Lung (tissue), 12 donors: ENCODE measurements around the gene SLC25A48. TPM values are rescaled to one million over a fixed set of nuclear protein-coding genes. Genes with fewer than 3 reads are reported as not detected.

Experiments
- ATAC-seq: fragments of 200-7000 bp; cut with Tn5 transposase; one replicate; pipeline ENCODE4 v1.9.1; 2020; ENCODE audit warnings: moderate number of reproducible peaks; ENCODE audit not compliant: insufficient read depth, low FRiP score
- DNase-seq, 3 donors: peaks; one replicate each; pipeline ENCODE4 v3.0.0-alpha.2; 2013 to 2017
- H3K27ac ChIP-seq, 2 donors: one replicate each; pipeline ENCODE4 v1.5.1; 2013; ENCODE audit warnings: mild to moderate bottlenecking in 2 of 2, moderate library complexity in 2 of 2, control low read depth in 1 of 2, inconsistent platforms in 1 of 2, low read depth in 1 of 2, low read length in 1 of 2
- H3K27me3 ChIP-seq, 3 donors: one replicate each; pipeline ENCODE4 v1.5.1; 2013; ENCODE audit warnings: low read length in 2 of 3; ENCODE audit not compliant: control insufficient read depth in 3 of 3, insufficient read depth in 3 of 3
- H3K36me3 ChIP-seq, 4 donors: one replicate each; pipeline ENCODE4 v1.5.1; 2013; ENCODE audit warnings: low read length in 4 of 4, mild to moderate bottlenecking in 1 of 4, moderate library complexity in 1 of 4; ENCODE audit not compliant: control insufficient read depth in 4 of 4, insufficient read depth in 4 of 4
- H3K4me1 ChIP-seq, 5 donors: one replicate each; pipeline ENCODE4 v1.5.1; 2013; ENCODE audit warnings: low read length in 5 of 5, mild to moderate bottlenecking in 2 of 5, moderate library complexity in 1 of 5; ENCODE audit not compliant: control insufficient read depth in 5 of 5, insufficient read depth in 5 of 5
- H3K4me3 ChIP-seq: one replicate; pipeline ENCODE4 v1.5.1; 2013; ENCODE audit warnings: mild to moderate bottlenecking, control low read depth, moderate library complexity
- H3K9ac ChIP-seq, 2 donors: one replicate each; pipeline ENCODE4 v1.5.1; 2013; ENCODE audit warnings: low read length in 2 of 2, control low read depth in 1 of 2; ENCODE audit not compliant: insufficient read depth in 1 of 2
- H3K9me3 ChIP-seq, 4 donors: one replicate each; pipeline ENCODE4 v1.5.1; 2013; ENCODE audit warnings: low read length in 3 of 4, mild to moderate bottlenecking in 1 of 4, moderate library complexity in 1 of 4; ENCODE audit not compliant: control insufficient read depth in 4 of 4, insufficient read depth in 3 of 4
- CTCF ChIP-seq: IDR thresholded peaks from 2 replicates; pipeline ENCODE4 v1.5.1; 2012; ENCODE audit warnings: mild to moderate bottlenecking; ENCODE audit errors: control extremely low read depth, extremely low read depth
- WGBS, 2 donors: extraction: QIAGEN DNeasy Blood & Tissue Kit; methylation state at CpG; one replicate each; pipeline ENCODE4 v1.1.7; 2013; 5-methylcytosine and 5-hydroxymethylcytosine counted together
- polyA plus RNA-seq, 2 donors: library from polyadenylated mRNA; stranded (reverse); fragments of 200-250 nt; gene quantifications; one replicate each; pipeline ENCODE4 v1.2.1, GENCODE V29; 2013
- total RNA-seq, 2 donors: library from RNA; depleted of rRNA in 1 of 2; stranded (reverse); fragments of >200 nt in 1 of 2; gene quantifications; one replicate each; pipeline ENCODE4 v1.2.1, GENCODE V29; 2014 to 2021
- donor health status: control.
- donor health status: control.
- donor health status: Bipolar disorder and iron deficiency.
- donor health status: healthy.
- donor health status: DM: yes; HTN: yes; CAD: no.

The SLC25A48 gene
- total and polyA plus RNA-seq, 4 donors, result not detected

GRCh38 chr5:135877570-135878155, 43.2 kb downstream of the SLC25A48 start:
- no peak overlapping the region for H3K9ac ChIP-seq
- DNase-seq (no peak), ATAC-seq (no peak)
- H3K36me3 ChIP-seq, result no peaks in the 10 kb centered on the region
- WGBS, 2 donors, result 64 to 65% methylated on average over 6 of the region's 6 CpGs
- H3K27ac ChIP-seq, result no peak overlapping the region
- no peak overlapping the region for H3K4me3 ChIP-seq
- no peak for TF ChIP-seq CTCF
- H3K9me3 ChIP-seq, result no peaks in the 10 kb centered on the region
- peaks cover 0 to 8% (median 0%) of the 10 kb centered on the region in 5 donors for H3K4me1 ChIP-seq
- H3K27me3 ChIP-seq, result peaks cover 0 to 3% (median 0%) of the 10 kb centered on the region in 3 donors

GRCh38 chr5:135878156-135878620, 43.7 kb downstream of the SLC25A48 start:
- peaks cover 0 to 3% (median 0%) of the 10 kb centered on the region in 3 donors for H3K27me3 ChIP-seq
- no peak for TF ChIP-seq CTCF
- H3K4me1 ChIP-seq, result peaks cover 0 to 8% (median 0%) of the 10 kb centered on the region in 5 donors
- ATAC-seq (no peak), DNase-seq (no peak)
- H3K36me3 ChIP-seq, result no peaks in the 10 kb centered on the region
- no peak overlapping the region for H3K4me3 ChIP-seq
- no peak overlapping the region for H3K9ac ChIP-seq
- no peaks in the 10 kb centered on the region for H3K9me3 ChIP-seq
- H3K27ac ChIP-seq, result no peak overlapping the region
- WGBS, 2 donors, result 48 to 71% methylated on average over 4 of the region's 4 CpGs

- WGBS, 2 donors, result 88 to 94% methylated on average over 3 of the region's 3 CpGs
- H3K4me1 ChIP-seq, result peaks cover 0 to 8% (median 0%) of the 10 kb centered on the region in 5 donors
- no peak overlapping the region for H3K9ac ChIP-seq
- H3K9me3 ChIP-seq, result no peaks in the 10 kb centered on the region
- peaks cover 0 to 3% (median 0%) of the 10 kb centered on the region in 3 donors for H3K27me3 ChIP-seq
- no peak for TF ChIP-seq CTCF
- H3K36me3 ChIP-seq, result no peaks in the 10 kb centered on the region
- no peak overlapping the region for H3K4me3 ChIP-seq
- ATAC-seq (no peak), DNase-seq (no peak)
- no peak overlapping the region for H3K27ac ChIP-seq
Measured at GRCh38 chr5:135879591-135879990, 45.1 kb downstream of the SLC25A48 start.

- Histone ChIP-seq H3K4me1 (peaks cover 0 to 8% (median 0%) of the 10 kb centered on the region in 5 donors), H3K27ac (no peak overlapping the region), H3K4me3 (no peak overlapping the region), H3K27me3 (no peaks in the 10 kb centered on the region), H3K9ac (no peak overlapping the region), H3K36me3 (no peaks in the 10 kb centered on the region), H3K9me3 (no peaks in the 10 kb centered on the region)
- no peak for DNase-seq
- no peak for TF ChIP-seq CTCF
- no peak for ATAC-seq
- 53 to 70% methylated on average over 3 of the region's 3 CpGs for WGBS, 2 donors
Measured at GRCh38 chr5:135880278-135880677, 45.8 kb downstream of the SLC25A48 start.
